PC-9 (cell line): ENCODE data around the gene ACTN1. TPM values are rescaled to one million over a fixed set of nuclear protein-coding genes. Genes with fewer than 3 reads are reported as not detected.
"Not testable (repeated sequence)": the region's sequence is repeated elsewhere in the genome, so short reads cannot be mapped to it uniquely, and the experiment has no call there.

ENCODE experiments used
- Bru-seq: library from RNA; stranded (reverse); fragments of 400-500 nt; gene quantifications from one replicate; lab custom pipeline; 2021; lab: Mats Ljungman, UMichigan
- BruChase-seq, 2 experiments: library from RNA; stranded (reverse); fragments of 400-500 nt; gene quantifications; one replicate each; lab custom pipeline; 2021; lab: Mats Ljungman, UMichigan
- BruUV-seq: library from RNA; stranded (reverse); fragments of 400-500 nt; replicated peaks from 2 replicates; lab custom pipeline; 2021; lab: Mats Ljungman, UMichigan
- CTCF ChIA-PET: fragments of 300-600 bp; sonication (Branson Sonifier 250); formaldehyde crosslinking; loops from one replicate; lab custom pipeline; 2022; ENCODE audit warnings: antibody characterized with exemption; lab: Charles Lee
- POLR2A ChIA-PET: fragments of 300-600 bp; sonication (Branson Sonifier 250); formaldehyde crosslinking; loops from one replicate; lab custom pipeline; 2022; ENCODE audit warnings: antibody characterized with exemption; ENCODE audit not compliant: unreplicated experiment; lab: Charles Lee
- DNase-seq, 2 experiments: peaks; one replicate each; pipeline versions ENCODE4 v3.0.0 to v3.0.0-alpha.2; 2015 to 2022; ENCODE audit warnings: mixed read lengths in 1 of 2
- H2AFZ ChIP-seq: fragments of 200-600 bp; sonication (generic); 2 replicates; pipeline ENCODE4 v1.8.1; 2017; ENCODE audit warnings: antibody characterized with exemption
- H3F3A ChIP-seq: fragments of 200-600 bp; sonication (generic); 2 replicates; pipeline ENCODE4 v1.8.1; 2017; ENCODE audit warnings: antibody characterized with exemption, mild to moderate bottlenecking, low read depth; ENCODE audit not compliant: insufficient read depth
- H3K27ac ChIP-seq: fragments of 200-600 bp; sonication (generic); 2 replicates; pipeline ENCODE4 v1.6.1; 2016; ENCODE audit warnings: mixed run types
- H3K27me3 ChIP-seq: fragments of 200-600 bp; sonication (generic); 2 replicates; pipeline ENCODE4 v1.6.1; 2016; ENCODE audit warnings: low read depth, mixed run types; ENCODE audit not compliant: insufficient read depth
- H3K36me3 ChIP-seq: fragments of 200-600 bp; sonication (generic); 2 replicates; pipeline ENCODE4 v1.6.1; 2016; ENCODE audit warnings: low read depth, mixed run types
- H3K4me1 ChIP-seq: fragments of 200-600 bp; sonication (generic); replicated peaks from 2 replicates; pipeline ENCODE4 v1.6.1; 2016; ENCODE audit warnings: mixed run types; ENCODE audit not compliant: insufficient read depth
- H3K4me2 ChIP-seq: fragments of 200-600 bp; sonication (generic); 2 replicates; pipeline ENCODE4 v1.6.1; 2017; ENCODE audit warnings: mixed run types
- H3K4me3 ChIP-seq: fragments of 200-600 bp; sonication (generic); 2 replicates; pipeline ENCODE4 v1.6.1; 2016; ENCODE audit warnings: mixed run types
- H3K79me2 ChIP-seq: fragments of 200-600 bp; sonication (generic); 2 replicates; pipeline ENCODE4 v1.6.1; 2017; ENCODE audit warnings: low read depth, mixed run types
- H3K9me2 ChIP-seq: fragments of 200-600 bp; sonication (generic); 2 replicates; pipeline ENCODE4 v1.8.1; 2017; ENCODE audit warnings: mild to moderate bottlenecking; ENCODE audit not compliant: insufficient read depth
- H3K9me3 ChIP-seq: fragments of 200-600 bp; sonication (generic); 2 replicates; pipeline ENCODE4 v1.8.1; 2016; ENCODE audit warnings: low read depth; ENCODE audit not compliant: insufficient read depth
- H4K20me1 ChIP-seq: fragments of 200-600 bp; sonication (generic); 2 replicates; pipeline ENCODE4 v1.8.1; 2017; ENCODE audit not compliant: insufficient read depth
- CTCF ChIP-seq: fragments of 200-600 bp; sonication (generic); conservative IDR thresholded peaks from 2 replicates; pipeline ENCODE4 v1.6.1; 2017; ENCODE audit warnings: mixed run types, antibody characterized with exemption, mild to moderate bottlenecking, moderate library complexity
- EZH2 ChIP-seq: fragments of 200-600 bp; sonication (generic); IDR thresholded peaks from 2 replicates; pipeline ENCODE4 v1.8.0; 2017; ENCODE audit warnings: antibody characterized with exemption, low read depth
- intact Hi-C: fragments of 100-400 bp; cut with micrococcal nuclease; formaldehyde crosslinking; loops from one replicate; pipeline ENCODE4 v1.10.0; 2022; ENCODE audit not compliant: unreplicated experiment
- long read RNA-seq: library from polyadenylated mRNA; stranded (forward); transcript quantifications from one replicate; pipeline ENCODE4 v2.0.0, GENCODE V29; 2022
- total RNA-seq: library from RNA; stranded (reverse); gene quantifications from 2 replicates; pipeline ENCODE4 v1.2.3, GENCODE V29; 2021

The ACTN1 gene
- total RNA-seq (314 and 323 TPM in 2 replicates), Bru-seq, nascent RNA (percentile 97 among the genes with signal in this experiment), BruChase-seq, experiment 1, labeled RNA remaining after a 2-hour chase (percentile 97 among the genes with signal in this experiment), BruChase-seq, experiment 2, labeled RNA remaining after a 6-hour chase (percentile 93 among the genes with signal in this experiment)
- long read RNA-seq, full-length matches to known transcripts, result 489 of 569 reads
- long read RNA-seq, partial matches to known transcripts, result 51 of 569 reads
- long read RNA-seq, other reads (novel, unspliced or antisense), result 29 of 569 reads

- H3K27me3 ChIP-seq, result no peaks in the 10 kb centered on the region
- H3K9me3 ChIP-seq, result no peaks in the 10 kb centered on the region
- no TSS peak for BruUV-seq
- H4K20me1 ChIP-seq, result peaks cover 27% of the 10 kb centered on the region
- H3K27ac ChIP-seq, result peak within 1 kb of the TSS; percentile 93
- peak; percentile 95 to 98 for DNase-seq
- peaks cover 47% of the 10 kb centered on the region for H3K4me1 ChIP-seq
- H3K9me2 ChIP-seq, result no peaks in the 10 kb centered on the region
- CTCF ChIA-PET, result interaction anchor here (1.0 kb wide), 1 partner anchor 68 kb away, joined by 3 read pairs; no protein-coding TSS in a partner anchor
- TF ChIP-seq CTCF (no peak), EZH2 (no peak)
- peaks cover 25% of the 10 kb centered on the region for H3K36me3 ChIP-seq
- H3K79me2 ChIP-seq, result peaks cover 48% of the 10 kb centered on the region
- intact Hi-C loops, result loop anchor here (1.0 to 5.0 kb wide), 5 partner anchors 28 to 173 kb away; partner anchors contain the start of gene DCAF5
- H3K4me3 ChIP-seq, result peak within 1 kb of the TSS; percentile 76
- H3F3A ChIP-seq, result peaks cover 33% of the 10 kb centered on the region; the same call in 1 of the 2 replicates
- peak within 1 kb of the TSS; percentile 100 for H3K4me2 ChIP-seq
- peak within 1 kb of the TSS; percentile 86 for H2AFZ ChIP-seq
- POLR2A ChIA-PET, result interaction anchor here (0.6 to 1.4 kb wide), 9 partner anchors 35 to 537 kb away, joined by 3 to 20 read pairs (median 6); no protein-coding TSS in a partner anchor
These were observed at the start of gene ACTN1 for GRCh38 chr14:68979021-68979721. TSS of gene ACTN1 (minus strand) at chr14:68979302. CDS start at chr14:68979056, 246 bp downstream.

- Histone ChIP-seq H3K27ac (no peak overlapping the region), H4K20me1 (no peaks in the 10 kb centered on the region), H3K4me3 (no peak overlapping the region), H3K9me3 (no peaks in the 10 kb centered on the region), H3K9me2 (no peaks in the 10 kb centered on the region), H3K79me2 (no peaks in the 10 kb centered on the region), H3K4me1 (no peaks in the 10 kb centered on the region), H2AFZ (no peak overlapping the region), H3K36me3 (no peaks in the 10 kb centered on the region), H3K4me2 (no peak overlapping the region), H3F3A (no peaks in the 10 kb centered on the region; the same call in 1 of the 2 replicates), H3K27me3 (no peaks in the 10 kb centered on the region)
- no TSS peak for BruUV-seq
- DNase-seq, result no peak
- CTCF ChIA-PET, result no interaction called here
- POLR2A ChIA-PET, result interaction anchor here (0.7 kb wide), 1 partner anchor 362 kb away, joined by 6 read pairs; no protein-coding TSS in a partner anchor
- intact Hi-C loops, result no loop called here
- TF ChIP-seq EZH2 (no peak), CTCF (no peak)
These were observed 48.3 kb upstream of the ACTN1 start for GRCh38 chr14:69027242-69027913.

- Histone ChIP-seq H3K9me3 (no peaks in the 10 kb centered on the region), H3K4me1 (no peaks in the 10 kb centered on the region), H3K9me2 (no peaks in the 10 kb centered on the region), H2AFZ (no peak overlapping the region), H3K36me3 (no peaks in the 10 kb centered on the region), H3K4me3 (no peak overlapping the region), H3F3A (no peaks in the 10 kb centered on the region), H3K4me2 (no peak overlapping the region), H3K79me2 (no peaks in the 10 kb centered on the region), H3K27ac (no peak overlapping the region), H4K20me1 (no peaks in the 10 kb centered on the region), H3K27me3 (no peaks in the 10 kb centered on the region)
- no peak for DNase-seq
- no peak for TF ChIP-seq EZH2
- POLR2A ChIA-PET, result no interaction called here
- intact Hi-C loops, result no loop called here
- BruUV-seq, result no TSS peak
- CTCF ChIA-PET, result no interaction called here
These were observed 43.9 kb upstream of the ACTN1 start for GRCh38 chr14:69023035-69023434.

GRCh38 chr14:69022093-69022492 lies 43.0 kb upstream of the ACTN1 start:
- H3K79me2 ChIP-seq, H3K27ac ChIP-seq, H3K9me2 ChIP-seq, intact Hi-C loops, H2AFZ ChIP-seq, CTCF ChIA-PET, BruUV-seq, H3K4me3 ChIP-seq, H3K36me3 ChIP-seq, H3F3A ChIP-seq, H3K27me3 ChIP-seq, DNase-seq, H3K9me3 ChIP-seq, H3K4me2 ChIP-seq, H3K4me1 ChIP-seq, POLR2A ChIA-PET, H4K20me1 ChIP-seq: not testable (repeated sequence)
